OCI-LY1 (cell line): ENCODE measurements around the gene WEE1.

Source experiments
- H2AFZ ChIP-seq: fragments of 200-600 bp; sonication (generic), shearing (Covaris generic); 2 replicates; pipeline ENCODE4 v1.6.0; 2014; ENCODE audit warnings: antibody characterized with exemption, mild to moderate bottlenecking, low read length
- H3F3A ChIP-seq: fragments of 200-600 bp; sonication (generic), shearing (Covaris generic); 2 replicates; pipeline ENCODE4 v1.6.0; 2014; ENCODE audit warnings: mild to moderate bottlenecking, antibody characterized with exemption, low read length, moderate library complexity; ENCODE audit not compliant: insufficient read depth
- H3K27ac ChIP-seq: fragments of 200-600 bp; sonication (generic); 2 replicates; pipeline ENCODE4 v1.5.1; 2014; ENCODE audit warnings: low read length, mixed run types, mild to moderate bottlenecking, low read depth; ENCODE audit not compliant: poor library complexity, severe bottlenecking
- H3K27me3 ChIP-seq: fragments of 200-600 bp; sonication (generic); 2 replicates; pipeline ENCODE4 v1.6.0; 2014; ENCODE audit warnings: antibody characterized with exemption, mild to moderate bottlenecking, low read length, moderate library complexity; ENCODE audit not compliant: insufficient read depth
- H3K36me3 ChIP-seq: fragments of 200-600 bp; sonication (generic); 2 replicates; pipeline ENCODE4 v1.6.1; 2014; ENCODE audit warnings: mild to moderate bottlenecking, antibody characterized with exemption, low read length, moderate library complexity, mixed read lengths; ENCODE audit not compliant: insufficient read depth
- H3K4me1 ChIP-seq: fragments of 200-600 bp; sonication (generic); 2 replicates; pipeline ENCODE4 v1.5.1; 2014; ENCODE audit warnings: mild to moderate bottlenecking, low read length, moderate library complexity; ENCODE audit not compliant: insufficient read depth, severe bottlenecking
- H3K4me2 ChIP-seq: fragments of 200-600 bp; sonication (generic), shearing (Covaris generic); 2 replicates; pipeline ENCODE4 v1.6.1; 2014; ENCODE audit warnings: low read length
- H3K4me3 ChIP-seq: fragments of 200-600 bp; sonication (generic); 2 replicates; pipeline ENCODE4 v1.5.1; 2014; ENCODE audit warnings: low read length, low read depth, mild to moderate bottlenecking, mixed read lengths; ENCODE audit not compliant: poor library complexity, severe bottlenecking
- H3K79me2 ChIP-seq: fragments of 200-600 bp; shearing (Covaris generic); 2 replicates; pipeline ENCODE4 v1.6.1; 2016; ENCODE audit warnings: mixed run types, low read length, mixed read lengths; ENCODE audit not compliant: insufficient read depth
- H3K9ac ChIP-seq: fragments of 200-600 bp; sonication (generic), shearing (Covaris generic); 2 replicates; pipeline ENCODE4 v1.6.1; 2014; ENCODE audit warnings: mild to moderate bottlenecking, low read length, mixed read lengths
- H3K9me2 ChIP-seq: fragments of 200-600 bp; sonication (generic), shearing (Covaris generic); 2 replicates; pipeline ENCODE4 v1.6.1; 2014; ENCODE audit warnings: low read depth, mild to moderate bottlenecking, low read length, mixed read lengths
- H3K9me3 ChIP-seq: fragments of 200-600 bp; shearing (Covaris generic); 2 replicates; pipeline ENCODE4 v1.6.1; 2014; ENCODE audit warnings: low read length, mixed read lengths
- H4K20me1 ChIP-seq: fragments of 200-600 bp; sonication (generic), shearing (Covaris generic); 2 replicates; pipeline ENCODE4 v1.6.0; 2016; ENCODE audit warnings: mild to moderate bottlenecking, low read length; ENCODE audit not compliant: insufficient read depth
- CTCF ChIP-seq: fragments of 200-600 bp; sonication (generic), shearing (Covaris generic); IDR thresholded peaks from 2 replicates; pipeline ENCODE4 v1.5.1; 2017; ENCODE audit warnings: mild to moderate bottlenecking, antibody characterized with exemption, low read length, moderate library complexity, mixed read lengths
- EZH2 ChIP-seq: fragments of 200-600 bp; sonication (generic), shearing (Covaris generic); IDR thresholded peaks from 2 replicates; pipeline ENCODE4 v1.8.0; 2017; ENCODE audit warnings: borderline replicate concordance, mixed run types, mild to moderate bottlenecking, antibody characterized with exemption, low read length, moderate library complexity, mixed read lengths

Gene WEE1

GRCh38 chr11:9573052-9573774, at the start of gene WEE1:
WEE1 (plus strand) TSS chr11:9573670; CDS start chr11:9573934, 264 bp downstream.
- H3K9ac ChIP-seq: peak within 1 kb of the TSS; percentile 99
- no peaks in the 10 kb centered on the region for H3K9me2 ChIP-seq
- peaks cover 46% of the 10 kb centered on the region for H3K79me2 ChIP-seq
- peaks cover 38% of the 10 kb centered on the region for H3K36me3 ChIP-seq
- no peaks in the 10 kb centered on the region for H4K20me1 ChIP-seq
- no peaks in the 10 kb centered on the region for H3K27me3 ChIP-seq
- peaks cover 70% of the 10 kb centered on the region for H3K4me1 ChIP-seq
- peak within 1 kb of the TSS; percentile 96 for H3K4me2 ChIP-seq
- peaks cover 13% of the 10 kb centered on the region for H3F3A ChIP-seq
- H3K9me3 ChIP-seq: no peaks in the 10 kb centered on the region
- H3K4me3 ChIP-seq: peak within 1 kb of the TSS; percentile 99
- H2AFZ ChIP-seq: no peak within 1 kb of the TSS
- H3K27ac ChIP-seq: peak within 1 kb of the TSS; percentile 94
- TF ChIP-seq EZH2: no peak
- TF ChIP-seq CTCF: no peak

- TF ChIP-seq CTCF (no peak), EZH2 (no peak)
- Histone ChIP-seq H3K4me2 (no peak overlapping the region), H3K9ac (no peak overlapping the region), H3K79me2 (no peaks in the 10 kb centered on the region), H3K36me3 (peaks cover 15% of the 10 kb centered on the region; the same call in 1 of the 2 replicates), H4K20me1 (no peaks in the 10 kb centered on the region), H3K4me3 (no peak overlapping the region), H3K27ac (no peak overlapping the region), H2AFZ (no peak overlapping the region), H3K27me3 (no peaks in the 10 kb centered on the region), H3K9me2 (no peaks in the 10 kb centered on the region), H3K9me3 (no peaks in the 10 kb centered on the region), H3F3A (no peaks in the 10 kb centered on the region), H3K4me1 (no peaks in the 10 kb centered on the region)
Observed at GRCh38 chr11:9524001-9524400, 49.5 kb upstream of the WEE1 start.

DNA sequence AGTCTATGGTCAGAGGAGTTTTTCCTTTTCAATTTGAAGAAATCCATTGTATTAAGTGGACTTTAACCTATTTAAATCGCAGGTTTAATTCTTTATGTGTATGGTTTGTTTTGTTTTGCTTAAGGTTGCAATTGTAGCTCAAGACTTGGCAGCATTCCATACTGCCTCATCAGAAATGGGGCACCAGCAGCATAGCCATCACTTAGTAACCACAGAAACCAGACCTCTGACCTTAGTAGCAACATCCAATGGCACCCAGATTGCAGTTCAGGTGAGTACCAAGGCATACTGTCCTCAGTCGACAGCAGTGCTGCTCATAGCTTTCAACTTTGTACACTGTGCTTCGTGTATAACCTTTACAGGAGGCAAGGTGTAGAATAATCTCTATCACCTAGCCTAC, 48.4 kb upstream of the WEE1 start:
- no peaks in the 10 kb centered on the region for H3F3A ChIP-seq
- H3K79me2 ChIP-seq: no peaks in the 10 kb centered on the region
- H4K20me1 ChIP-seq: no peaks in the 10 kb centered on the region
- no peak overlapping the region for H2AFZ ChIP-seq
- H3K4me2 ChIP-seq: no peak overlapping the region
- peaks cover 15% of the 10 kb centered on the region; the same call in 1 of the 2 replicates for H3K36me3 ChIP-seq
- H3K27me3 ChIP-seq: no peaks in the 10 kb centered on the region
- no peak for TF ChIP-seq EZH2
- no peak for TF ChIP-seq CTCF
- H3K4me1 ChIP-seq: no peaks in the 10 kb centered on the region
- H3K4me3 ChIP-seq: no peak overlapping the region
- no peaks in the 10 kb centered on the region for H3K9me2 ChIP-seq
- no peak overlapping the region for H3K9ac ChIP-seq
- H3K27ac ChIP-seq: no peak overlapping the region
- no peaks in the 10 kb centered on the region for H3K9me3 ChIP-seq
